Vagina (tissue), 2 donors: ENCODE measurements around the gene KIF3A. TPM values are rescaled to one million over a fixed set of nuclear protein-coding genes. Genes with fewer than 3 reads are reported as not detected.
A peak's percentile ranks its signal among the peaks of the same experiment; 100 is the strongest.

ENCODE experiments used
- DNase-seq, 2 donors: peaks; one replicate each; pipeline ENCODE4 v3.0.0-alpha.2; 2017; ENCODE audit errors: extremely low spot score in 2 of 2
- H3K27ac ChIP-seq: fragments of 200-600 bp; sonication (generic); one replicate; pipeline ENCODE4 v1.5.1; 2019
- H3K27me3 ChIP-seq: fragments of 200-600 bp; sonication (generic); one replicate; pipeline ENCODE4 v1.5.1; 2019
- H3K36me3 ChIP-seq, 2 donors: fragments of 200-600 bp; sonication (generic); one replicate each; pipeline ENCODE4 v1.5.1; 2017 to 2019
- H3K4me1 ChIP-seq: fragments of 200-600 bp; sonication (generic); one replicate; pipeline ENCODE4 v1.5.1; 2019
- H3K4me3 ChIP-seq, 2 donors: fragments of 200-600 bp; sonication (generic); 1 replicate in 1 of 2; 2 replicates in 1 of 2; pipeline ENCODE4 v1.5.1; 2016 to 2019
- H3K9me3 ChIP-seq: fragments of 200-600 bp; sonication (generic); one replicate; pipeline ENCODE4 v1.5.1; 2019
- POLR2A ChIP-seq, 2 donors: fragments of 450-650 bp; IDR thresholded peaks; one replicate each; pipeline ENCODE4 v1.6.1; 2017; ENCODE audit warnings: antibody characterized with exemption in 2 of 2, mild to moderate bottlenecking in 2 of 2, moderate library complexity in 2 of 2
- POLR2AphosphoS5 ChIP-seq, 2 donors: sonication (generic); formaldehyde crosslinking; IDR thresholded peaks; one replicate each; pipeline ENCODE4 v1.9.0; 2017; ENCODE audit warnings: antibody characterized with exemption in 2 of 2, mild to moderate bottlenecking in 2 of 2, low read depth in 1 of 2; ENCODE audit not compliant: insufficient read depth in 1 of 2
- intact Hi-C: fragments of 100-400 bp; cut with DNase I; formaldehyde crosslinking; loops from one replicate; pipeline ENCODE4 v1.15.1; 2023
- total RNA-seq: library from RNA; depleted of rRNA; stranded (reverse); fragments of >200 nt; gene quantifications from one replicate; pipeline ENCODE4 v1.2.3, GENCODE V29; 2016
- TF ChIP-seq, protein P1 (sequence below), 3 experiments: fragments of 450-650 bp in 2 of 3; fragments of 200-600 bp in 1 of 3; sonication (generic) in 1 of 3; IDR thresholded peaks; one replicate each; pipeline ENCODE4 v1.5.1; 2017 to 2019; ENCODE audit warnings: antibody characterized with exemption in 3 of 3, mild to moderate bottlenecking in 2 of 3, moderate library complexity in 2 of 3

The KIF3A gene
- total RNA-seq, 1 donor from 2014 or later, result 20.6 TPM

DNA sequence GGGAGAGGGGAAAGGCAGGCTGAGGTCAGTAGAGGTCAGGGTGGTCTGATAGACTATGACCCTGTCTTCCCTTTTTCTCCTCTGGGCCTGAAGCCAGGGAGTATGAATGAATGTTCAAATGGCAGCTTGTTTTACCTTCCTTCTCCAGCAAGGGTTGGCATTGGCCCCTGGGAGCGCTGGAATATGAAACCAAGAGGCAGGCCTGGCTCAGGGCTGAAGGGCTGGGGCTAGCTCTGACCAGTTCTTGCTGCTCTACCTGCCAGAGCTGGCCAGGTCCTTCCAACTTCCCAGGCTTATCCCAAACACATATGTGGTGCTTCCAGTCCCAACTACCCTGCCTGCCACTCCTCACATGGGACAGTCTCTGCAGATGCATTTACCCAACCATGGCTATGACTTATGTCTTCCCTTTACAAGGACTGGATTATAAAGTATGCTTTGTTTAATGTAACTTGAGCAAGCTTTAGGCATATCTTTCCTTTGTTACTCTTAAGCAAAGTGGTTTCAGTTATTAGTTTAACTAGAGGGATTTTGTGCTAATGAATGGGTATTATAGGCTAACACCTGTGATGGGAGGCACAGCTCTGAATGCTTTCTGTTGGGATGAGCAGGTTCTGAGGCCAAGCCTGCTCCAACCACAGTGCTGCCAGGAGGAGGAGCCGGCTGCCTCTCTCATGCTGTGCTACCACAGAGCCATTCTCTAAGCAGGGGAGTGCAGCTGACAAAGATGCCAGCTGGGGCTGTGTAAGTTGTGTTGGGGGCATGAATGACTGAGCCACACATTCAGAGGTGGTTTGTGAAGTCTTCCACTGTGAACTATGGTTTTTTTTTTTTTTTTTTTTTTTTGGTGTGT is 16.0 kb upstream of the KIF3A start:
- no peaks in the 10 kb centered on the region for H3K9me3 ChIP-seq
- H3K27me3 ChIP-seq, result no peaks in the 10 kb centered on the region
- no peaks in the 10 kb centered on the region for H3K4me1 ChIP-seq
- intact Hi-C loops, result no loop called here
- H3K36me3 ChIP-seq, result peaks cover 0 to 3% of the 10 kb centered on the region in 2 donors
- no peak overlapping the region for H3K27ac ChIP-seq
- DNase-seq, result peak in 1 of 2 donors; percentile 61
- no peak overlapping the region for H3K4me3 ChIP-seq
- TF ChIP-seq, protein P1, sequence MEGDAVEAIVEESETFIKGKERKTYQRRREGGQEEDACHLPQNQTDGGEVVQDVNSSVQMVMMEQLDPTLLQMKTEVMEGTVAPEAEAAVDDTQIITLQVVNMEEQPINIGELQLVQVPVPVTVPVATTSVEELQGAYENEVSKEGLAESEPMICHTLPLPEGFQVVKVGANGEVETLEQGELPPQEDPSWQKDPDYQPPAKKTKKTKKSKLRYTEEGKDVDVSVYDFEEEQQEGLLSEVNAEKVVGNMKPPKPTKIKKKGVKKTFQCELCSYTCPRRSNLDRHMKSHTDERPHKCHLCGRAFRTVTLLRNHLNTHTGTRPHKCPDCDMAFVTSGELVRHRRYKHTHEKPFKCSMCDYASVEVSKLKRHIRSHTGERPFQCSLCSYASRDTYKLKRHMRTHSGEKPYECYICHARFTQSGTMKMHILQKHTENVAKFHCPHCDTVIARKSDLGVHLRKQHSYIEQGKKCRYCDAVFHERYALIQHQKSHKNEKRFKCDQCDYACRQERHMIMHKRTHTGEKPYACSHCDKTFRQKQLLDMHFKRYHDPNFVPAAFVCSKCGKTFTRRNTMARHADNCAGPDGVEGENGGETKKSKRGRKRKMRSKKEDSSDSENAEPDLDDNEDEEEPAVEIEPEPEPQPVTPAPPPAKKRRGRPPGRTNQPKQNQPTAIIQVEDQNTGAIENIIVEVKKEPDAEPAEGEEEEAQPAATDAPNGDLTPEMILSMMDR (IDR thresholded peaks at IDR 0.05), result no peak
- TF ChIP-seq POLR2A (IDR thresholded peaks at IDR 0.05) (no peak), POLR2AphosphoS5 (IDR thresholded peaks at IDR 0.05; ENCODE audit: insufficient read depth in 1 of 2, low read depth in 1 of 2) (no peak)

DNA sequence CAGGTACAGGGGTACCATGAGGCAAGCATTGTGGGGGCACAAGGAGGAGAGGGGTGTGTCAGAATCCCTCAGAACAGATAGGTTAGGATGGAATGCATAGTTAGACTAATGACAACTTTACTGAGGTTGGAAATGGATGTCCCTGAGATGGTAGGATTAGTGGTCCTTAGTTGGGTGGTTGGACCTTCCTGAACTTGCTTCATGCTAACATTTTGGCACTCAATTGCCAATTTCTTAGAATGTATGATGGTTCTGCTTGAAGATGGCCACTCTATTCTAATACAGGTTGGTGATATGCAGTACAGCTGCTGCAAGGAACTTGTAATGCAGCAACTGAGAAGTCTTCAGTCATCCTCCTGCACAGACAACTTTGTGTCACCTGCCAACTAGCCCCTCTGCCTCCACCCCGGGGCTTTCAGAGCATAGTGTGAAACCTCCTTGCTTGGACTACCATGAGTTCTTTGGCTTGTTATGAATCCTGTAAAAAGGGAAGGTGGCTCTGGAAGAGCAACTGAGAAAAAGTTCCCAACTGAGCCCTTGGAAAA is 15.3 kb upstream of the KIF3A start:
- TF ChIP-seq POLR2AphosphoS5 (IDR thresholded peaks at IDR 0.05; ENCODE audit: insufficient read depth in 1 of 2, low read depth in 1 of 2), result no peak
- no peak for TF ChIP-seq POLR2A (IDR thresholded peaks at IDR 0.05)
- TF ChIP-seq, protein P1 (IDR thresholded peaks at IDR 0.05), result no peak
- peak in 1 of 2 donors; percentile 72 for DNase-seq
- no peaks in the 10 kb centered on the region for H3K9me3 ChIP-seq

DNA sequence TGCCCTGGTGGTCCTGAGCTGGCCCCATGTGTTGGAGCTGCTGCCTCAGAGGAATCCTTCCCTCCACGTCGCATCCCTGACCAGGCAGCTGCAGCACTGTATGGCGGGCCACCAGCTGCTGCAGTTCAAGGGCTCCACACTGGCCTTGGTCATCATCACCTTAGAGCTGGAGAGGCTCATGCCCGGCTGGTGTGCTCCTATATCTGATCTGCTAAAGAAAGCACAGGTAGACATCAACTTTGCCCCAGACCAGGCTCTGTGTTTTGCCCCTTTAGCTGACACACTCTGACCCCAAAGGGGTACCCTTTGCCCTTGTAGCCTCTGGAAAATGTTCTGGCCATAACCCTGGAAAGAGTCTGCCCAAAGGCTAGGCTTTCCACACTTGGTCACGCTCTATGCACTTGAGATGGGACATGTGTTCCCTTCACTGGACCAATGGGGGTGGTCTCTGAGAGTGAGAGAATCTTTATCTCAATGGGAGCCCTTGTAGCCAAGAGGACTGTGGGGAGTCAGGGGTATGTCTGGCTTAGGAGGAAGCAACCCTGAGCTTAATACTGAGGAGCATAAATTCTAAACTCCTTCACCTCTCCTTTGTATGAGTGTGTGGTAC is 14.7 kb upstream of the KIF3A start:
- Histone ChIP-seq H3K27me3 (no peaks in the 10 kb centered on the region), H3K36me3 (no peaks in the 10 kb centered on the region), H3K27ac (no peak overlapping the region), H3K4me3 (no peak overlapping the region), H3K9me3 (no peaks in the 10 kb centered on the region), H3K4me1 (peaks cover 3% of the 10 kb centered on the region)
- peak in 1 of 2 donors; percentile 61 for DNase-seq
- intact Hi-C loops, result no loop called here
- TF ChIP-seq POLR2A (IDR thresholded peaks at IDR 0.05) (no peak), POLR2AphosphoS5 (IDR thresholded peaks at IDR 0.05; ENCODE audit: insufficient read depth in 1 of 2, low read depth in 1 of 2) (no peak)
- TF ChIP-seq, protein P1 (IDR thresholded peaks at IDR 0.05), result no peak

More for the DNA sequence above, 15.3 kb upstream of the KIF3A start:
- Histone ChIP-seq H3K36me3 (no peaks in the 10 kb centered on the region), H3K27me3 (no peaks in the 10 kb centered on the region), H3K4me3 (no peak overlapping the region), H3K4me1 (no peaks in the 10 kb centered on the region), H3K27ac (no peak overlapping the region)
- intact Hi-C loops, result no loop called here

DNA sequence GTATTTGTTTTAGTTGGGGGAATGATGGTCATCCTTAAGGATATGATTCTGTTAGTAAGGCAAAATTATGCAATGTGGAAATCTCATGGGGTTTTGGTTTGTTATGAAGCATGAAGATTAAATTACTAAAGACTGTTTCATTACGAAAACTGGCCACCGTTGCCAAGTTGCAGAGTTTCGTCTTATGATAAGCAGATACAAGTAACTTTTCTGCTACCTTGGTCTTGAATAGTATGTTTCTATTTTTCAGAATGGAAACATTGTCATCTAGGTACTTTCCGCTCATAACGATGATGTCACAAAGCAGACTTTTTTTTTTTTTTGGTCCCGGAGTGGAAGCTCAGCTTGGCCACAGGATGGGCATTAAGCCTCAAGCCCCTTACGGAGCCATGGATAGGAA is 14.1 kb upstream of the KIF3A start:
- Histone ChIP-seq H3K27ac (no peak overlapping the region), H3K4me1 (peaks cover 6% of the 10 kb centered on the region), H3K9me3 (no peaks in the 10 kb centered on the region), H3K4me3 (no peak overlapping the region), H3K27me3 (no peaks in the 10 kb centered on the region), H3K36me3 (no peaks in the 10 kb centered on the region)
- intact Hi-C loops, result no loop called here
- TF ChIP-seq POLR2A (IDR thresholded peaks at IDR 0.05) (no peak), POLR2AphosphoS5 (IDR thresholded peaks at IDR 0.05; ENCODE audit: insufficient read depth in 1 of 2, low read depth in 1 of 2) (peak in 1 of 2 donors; percentile 18)
- DNase-seq, result no peak

DNA sequence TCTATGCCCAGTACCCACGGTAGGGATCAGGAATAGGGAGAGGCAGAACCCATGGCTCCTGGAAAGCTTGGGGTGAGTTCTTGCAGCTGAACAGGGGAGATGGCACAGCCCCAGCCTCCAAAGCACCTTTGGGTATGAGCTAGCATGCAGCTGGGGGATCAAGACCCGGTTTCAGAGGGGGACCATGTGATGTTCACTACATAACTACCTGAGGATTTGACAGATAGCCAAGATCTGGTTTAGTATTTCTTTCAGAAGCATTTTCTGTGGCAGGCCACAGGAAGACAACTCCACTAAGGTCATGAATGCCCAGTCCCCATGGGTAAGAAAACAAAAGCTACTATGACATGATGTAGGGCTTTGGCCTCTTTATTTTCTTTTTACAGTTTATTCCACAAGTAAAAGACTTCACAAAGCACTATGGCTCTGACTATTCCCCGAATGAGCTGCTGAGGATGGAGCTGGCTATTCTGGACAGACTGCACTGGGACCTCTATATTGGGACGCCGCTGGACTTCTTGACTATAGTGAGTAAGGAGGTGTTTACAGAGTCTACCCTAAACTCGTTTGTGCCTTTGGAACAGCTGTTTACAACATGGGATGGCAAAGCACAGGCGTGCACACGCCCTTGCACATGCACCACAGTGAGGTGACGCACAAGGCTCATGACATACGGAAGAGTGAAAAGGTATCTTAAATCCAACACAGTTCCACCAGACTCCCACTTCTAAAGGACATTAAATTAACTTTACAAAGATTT is 13.3 kb upstream of the KIF3A start:
- Histone ChIP-seq H3K36me3 (no peaks in the 10 kb centered on the region), H3K27me3 (no peaks in the 10 kb centered on the region), H3K27ac (no peak overlapping the region), H3K4me3 (no peak overlapping the region), H3K4me1 (peaks cover 6% of the 10 kb centered on the region), H3K9me3 (no peaks in the 10 kb centered on the region)
- TF ChIP-seq POLR2AphosphoS5 (IDR thresholded peaks at IDR 0.05; ENCODE audit: insufficient read depth in 1 of 2, low read depth in 1 of 2) (no peak), POLR2A (IDR thresholded peaks at IDR 0.05) (no peak)
- TF ChIP-seq, protein P1 (IDR thresholded peaks at IDR 0.05), result no peak
- intact Hi-C loops, result no loop called here
- DNase-seq, result no peak
